ENCODE results near the gene MYL6.

- TF ChIP-seq POLR2A (IDR thresholded peaks at IDR 0.05): no peak
- TF ChIP-seq, protein P1, sequence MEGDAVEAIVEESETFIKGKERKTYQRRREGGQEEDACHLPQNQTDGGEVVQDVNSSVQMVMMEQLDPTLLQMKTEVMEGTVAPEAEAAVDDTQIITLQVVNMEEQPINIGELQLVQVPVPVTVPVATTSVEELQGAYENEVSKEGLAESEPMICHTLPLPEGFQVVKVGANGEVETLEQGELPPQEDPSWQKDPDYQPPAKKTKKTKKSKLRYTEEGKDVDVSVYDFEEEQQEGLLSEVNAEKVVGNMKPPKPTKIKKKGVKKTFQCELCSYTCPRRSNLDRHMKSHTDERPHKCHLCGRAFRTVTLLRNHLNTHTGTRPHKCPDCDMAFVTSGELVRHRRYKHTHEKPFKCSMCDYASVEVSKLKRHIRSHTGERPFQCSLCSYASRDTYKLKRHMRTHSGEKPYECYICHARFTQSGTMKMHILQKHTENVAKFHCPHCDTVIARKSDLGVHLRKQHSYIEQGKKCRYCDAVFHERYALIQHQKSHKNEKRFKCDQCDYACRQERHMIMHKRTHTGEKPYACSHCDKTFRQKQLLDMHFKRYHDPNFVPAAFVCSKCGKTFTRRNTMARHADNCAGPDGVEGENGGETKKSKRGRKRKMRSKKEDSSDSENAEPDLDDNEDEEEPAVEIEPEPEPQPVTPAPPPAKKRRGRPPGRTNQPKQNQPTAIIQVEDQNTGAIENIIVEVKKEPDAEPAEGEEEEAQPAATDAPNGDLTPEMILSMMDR (IDR thresholded peaks at IDR 0.05): no peak
These were observed 29.4 kb upstream of the MYL6 start for GRCh38 chr12:56128670-56129205.

All from suprapubic skin (tissue), 3 donors.